Stimulated activated CD4-positive, alpha-beta T cell treated with anti-CD3 and anti-CD28 coated beads, Interleukin-15, amount 100 ng/mL, for 48 hours (primary cell): ENCODE measurements around the gene PDE11A.

Source experiments
- DNase-seq, 2 donors: peaks; one replicate each; pipeline ENCODE4 v3.0.0-alpha.2; 2020; ENCODE audit warnings: low read depth in 2 of 2

The PDE11A gene

DNA sequence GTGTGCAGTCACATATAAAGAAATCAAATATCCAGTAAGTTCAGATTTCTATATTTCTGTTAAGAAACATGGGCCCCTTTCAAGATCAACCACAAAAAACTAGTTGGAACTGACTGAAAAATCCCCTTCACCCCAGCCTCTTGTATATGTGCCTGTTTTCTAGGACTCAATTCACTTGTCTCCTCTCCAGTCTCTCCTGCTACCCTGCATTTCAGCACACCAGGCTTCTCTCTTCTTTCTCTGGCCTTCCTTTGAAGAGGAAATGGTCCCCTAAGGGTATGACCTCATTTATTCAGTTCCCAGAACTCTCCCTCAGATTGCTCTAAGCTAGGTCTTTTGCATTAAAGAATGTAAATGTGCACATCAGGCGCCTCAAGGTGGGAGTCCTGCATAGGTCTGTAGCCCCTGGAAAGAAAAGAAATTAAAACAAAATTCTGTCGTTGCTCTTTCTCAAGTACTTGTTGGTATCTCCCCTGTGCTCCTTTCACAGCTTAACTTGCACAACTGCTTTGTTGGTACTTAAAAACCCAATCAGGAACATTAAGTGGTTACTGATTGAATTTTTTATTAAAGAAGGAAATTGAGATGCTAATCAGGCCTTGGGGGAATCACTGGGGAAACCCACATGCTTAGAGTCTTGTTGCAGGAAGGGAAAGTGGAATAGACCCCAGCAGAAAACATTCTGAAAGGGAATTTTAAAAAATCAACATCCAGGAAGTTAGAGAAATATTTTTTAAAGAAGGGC is 401.6 kb downstream of the PDE11A start:
- DNase-seq: no peak

DNA sequence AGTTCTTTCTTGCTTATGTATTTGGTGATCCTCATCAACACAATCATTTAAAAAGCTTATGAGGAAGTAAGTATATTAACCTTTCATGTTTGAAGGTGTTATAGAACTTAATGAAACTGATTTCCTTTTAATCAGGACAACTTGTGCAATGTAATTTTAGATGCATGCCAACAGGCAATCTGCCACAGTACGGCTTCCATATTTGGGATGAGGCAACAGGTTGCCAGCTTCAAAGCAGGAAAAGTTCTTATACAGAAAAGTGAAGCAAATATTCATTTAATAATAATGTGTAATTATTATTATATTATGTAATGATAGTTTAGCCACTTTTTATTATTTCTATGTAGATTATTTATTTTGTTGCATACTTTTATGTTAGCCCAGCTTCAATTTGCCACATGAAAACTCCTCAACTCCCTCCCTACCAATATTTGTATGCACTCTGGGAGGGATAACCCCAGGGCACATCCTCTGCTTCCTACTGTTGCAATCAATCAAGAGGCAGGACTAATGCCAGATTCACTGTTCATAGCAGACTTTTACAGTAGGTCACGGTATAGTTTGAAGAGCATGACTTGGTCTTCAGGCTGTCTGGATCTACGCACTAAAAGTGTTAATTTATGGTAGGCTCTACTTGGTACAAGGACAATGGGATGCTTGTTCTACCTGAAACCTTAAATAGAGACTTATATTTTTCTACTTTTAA is 402.8 kb downstream of the PDE11A start:
- no peak for DNase-seq

DNA sequence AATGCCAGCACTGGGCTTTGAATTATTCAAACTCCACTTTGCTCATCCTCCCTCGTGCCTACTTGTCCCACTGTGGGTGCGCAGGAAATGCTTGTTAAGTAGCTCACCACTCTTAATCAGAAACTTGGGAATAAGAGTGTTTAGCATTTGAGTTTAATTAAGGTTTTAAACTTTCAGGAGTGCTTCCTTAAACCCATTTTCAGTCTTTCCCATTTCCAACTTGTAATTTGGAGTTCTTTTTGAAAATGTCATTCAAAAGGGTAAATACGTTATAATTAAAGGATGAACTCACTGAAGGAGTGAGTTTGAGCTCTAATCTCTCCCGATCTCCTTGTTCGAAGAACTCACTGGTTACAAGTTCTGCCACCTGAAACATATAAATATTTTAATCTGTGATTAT is 403.4 kb downstream of the PDE11A start:
- no peak for DNase-seq

DNA sequence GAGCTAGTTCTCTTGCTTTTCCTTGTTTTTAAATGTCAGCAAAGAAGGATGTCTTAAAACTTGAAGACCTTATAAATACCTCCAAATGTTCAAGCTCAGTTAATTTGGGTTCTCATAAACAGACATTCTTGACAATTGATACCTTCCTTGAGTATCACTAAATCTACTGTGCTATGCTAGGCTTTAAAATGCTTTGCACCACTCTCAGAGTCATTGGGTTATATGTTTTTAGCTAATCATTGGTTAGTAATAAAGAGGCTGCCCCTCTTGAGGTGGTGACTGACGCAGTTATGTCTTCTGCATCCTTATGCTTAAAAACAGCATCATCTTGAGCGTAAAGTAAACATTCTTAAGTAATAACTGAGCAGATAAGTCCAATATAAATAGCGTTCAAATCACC is 404.0 kb downstream of the PDE11A start:
- no peak for DNase-seq

DNA sequence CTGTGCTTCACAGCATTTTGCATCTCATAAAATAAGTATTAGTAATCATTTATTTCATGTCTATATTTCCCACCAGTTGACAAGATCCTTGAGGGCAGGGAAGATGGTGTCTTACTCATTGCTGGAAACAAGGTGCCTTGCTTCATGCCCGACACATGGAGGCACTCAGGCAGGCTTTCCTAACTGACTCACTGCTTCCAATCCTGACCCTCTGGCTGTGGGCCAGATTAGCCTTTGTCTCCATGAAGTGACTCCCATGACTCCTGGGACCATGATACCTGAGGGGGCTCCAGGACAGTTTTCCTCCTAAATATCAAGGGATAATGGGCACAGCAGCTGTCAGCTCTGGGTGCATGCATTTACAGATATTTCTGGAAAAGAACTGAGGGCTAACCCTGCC is 405.0 kb downstream of the PDE11A start:
- DNase-seq: no peak

DNA sequence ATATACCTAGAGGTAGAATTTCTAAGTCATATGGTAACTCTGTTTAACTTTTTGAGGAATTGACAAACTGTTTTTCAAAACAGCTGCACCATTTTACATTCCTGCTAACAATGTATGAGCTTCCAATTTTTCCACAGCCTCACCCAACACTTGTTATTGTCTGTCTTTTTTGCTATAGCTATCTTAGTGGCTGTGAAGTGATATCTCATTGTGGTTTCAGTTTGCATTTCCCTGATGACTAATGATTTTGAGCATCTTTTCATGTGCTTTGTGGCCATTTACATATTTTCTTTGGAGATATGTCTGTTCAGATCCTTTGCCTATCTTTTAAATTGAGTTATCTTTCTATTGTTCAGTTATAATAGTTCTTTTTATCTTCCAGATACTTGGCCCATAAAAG is 406.2 kb downstream of the PDE11A start:
- no peak for DNase-seq

DNA sequence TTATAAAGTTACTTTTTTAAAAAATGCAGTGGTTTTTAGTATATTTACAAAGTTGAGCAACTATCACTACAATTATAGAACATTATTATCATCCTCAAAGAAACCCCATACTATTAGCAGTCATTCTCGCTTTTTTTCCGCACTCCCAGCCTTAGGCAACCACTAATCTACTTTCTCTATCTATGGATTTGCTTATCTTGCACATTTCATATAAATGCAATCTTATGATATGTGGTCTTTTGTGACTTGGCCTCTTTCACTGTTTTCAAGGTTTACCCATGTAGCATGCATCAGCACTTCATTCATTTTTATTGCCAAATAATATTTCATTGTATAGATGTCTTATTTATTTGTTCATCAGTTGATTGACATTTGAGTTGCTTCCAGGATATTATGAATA is 406.6 kb downstream of the PDE11A start:
- DNase-seq: no peak

DNA sequence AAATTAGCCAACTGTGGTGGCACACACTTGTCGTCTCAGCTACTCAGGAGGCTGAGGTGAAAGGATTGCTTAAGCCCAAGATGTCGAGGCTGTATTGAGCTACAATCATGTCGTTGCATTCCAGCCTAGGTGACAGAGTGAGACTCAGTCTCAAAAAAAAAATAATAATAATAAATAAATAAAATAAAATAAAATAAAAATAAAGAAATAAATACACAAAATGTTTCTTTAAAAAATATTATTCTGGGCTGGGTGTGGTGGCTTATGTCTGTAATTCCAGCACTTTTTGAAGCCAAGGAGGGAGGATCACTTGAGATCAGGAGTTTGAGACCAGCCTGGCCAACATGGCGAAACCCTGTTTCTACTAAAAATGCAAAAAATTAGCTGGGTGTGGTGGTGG is 407.2 kb downstream of the PDE11A start:
- no peak for DNase-seq

DNA sequence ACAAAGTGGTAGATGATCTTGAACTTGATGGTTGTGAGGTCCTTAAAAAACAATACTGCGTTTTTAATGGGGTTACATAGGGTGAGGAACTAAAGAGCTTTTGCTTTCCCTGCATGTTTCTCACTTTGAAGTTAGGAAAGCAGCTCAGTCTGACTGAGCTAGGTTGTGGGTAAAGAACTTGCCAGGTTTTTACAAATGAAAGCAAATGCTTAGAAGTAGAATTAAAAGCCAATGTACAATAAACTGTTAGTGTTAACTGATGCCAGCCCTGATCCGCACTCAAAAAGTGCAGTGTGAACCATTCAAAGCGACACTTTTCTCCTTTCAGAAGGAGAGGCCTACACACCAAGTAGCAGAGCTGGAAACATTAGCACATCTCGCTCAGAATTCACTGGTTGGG is 409.7 kb downstream of the PDE11A start:
- no peak for DNase-seq

DNA sequence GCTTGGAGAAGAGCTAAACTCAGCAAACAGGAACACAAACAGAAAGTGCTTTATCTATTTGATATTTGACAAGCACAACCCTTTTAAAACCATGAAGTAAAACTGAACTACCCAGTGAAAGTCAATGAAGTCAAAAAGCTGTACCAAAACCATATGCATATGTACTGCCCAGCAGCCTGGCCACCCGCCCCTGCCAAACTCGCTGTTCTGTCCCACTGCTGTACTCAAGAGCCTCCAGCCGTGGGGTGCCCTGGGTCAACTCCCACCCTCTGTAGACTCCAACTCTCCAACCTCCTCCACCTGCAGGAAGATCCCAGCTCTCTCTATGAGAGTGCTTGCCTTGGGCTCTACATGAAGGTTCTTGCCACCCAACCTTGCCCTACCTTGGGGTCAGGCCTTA is 411.8 kb downstream of the PDE11A start:
- no peak for DNase-seq

DNA sequence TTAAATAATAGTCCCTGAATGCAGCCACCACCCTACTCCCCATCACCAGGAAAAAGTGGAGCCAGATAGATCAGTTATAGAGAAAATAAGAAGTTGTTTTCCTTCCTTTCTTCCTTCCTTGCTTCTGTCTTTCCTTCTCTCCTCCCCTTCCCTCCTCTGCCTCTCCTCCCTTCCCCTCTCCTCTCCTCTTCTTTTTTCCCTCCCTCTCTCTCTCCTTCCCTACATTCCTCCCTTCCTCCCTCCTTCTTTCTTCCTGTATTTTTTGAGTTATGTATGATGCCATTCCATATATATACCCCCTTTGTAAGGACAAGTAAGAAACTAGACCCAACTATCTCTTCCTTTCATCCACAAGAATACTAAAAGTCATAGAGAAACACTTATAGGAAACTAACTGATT is 414.3 kb downstream of the PDE11A start:
- no peak for DNase-seq

DNA sequence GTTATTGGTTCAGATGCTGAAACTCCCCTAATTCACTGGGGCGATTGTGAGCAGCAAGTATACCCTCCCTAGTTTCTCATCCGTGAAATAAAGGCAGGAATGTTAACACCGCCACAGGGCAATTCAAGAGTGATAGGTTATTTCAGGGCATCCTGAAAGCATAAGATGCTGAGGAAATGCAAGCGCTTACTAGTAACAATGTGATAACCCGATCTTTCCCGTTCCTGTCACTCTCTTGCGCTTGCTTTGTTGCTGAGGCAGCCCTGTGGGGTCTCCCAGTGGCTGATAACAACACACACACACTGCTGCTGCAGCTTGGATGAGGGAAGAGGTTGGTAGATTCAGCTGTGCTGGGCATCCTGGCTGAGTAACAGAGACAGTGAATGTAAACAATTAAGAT is 420.7 kb downstream of the PDE11A start:
- DNase-seq: no peak

DNA sequence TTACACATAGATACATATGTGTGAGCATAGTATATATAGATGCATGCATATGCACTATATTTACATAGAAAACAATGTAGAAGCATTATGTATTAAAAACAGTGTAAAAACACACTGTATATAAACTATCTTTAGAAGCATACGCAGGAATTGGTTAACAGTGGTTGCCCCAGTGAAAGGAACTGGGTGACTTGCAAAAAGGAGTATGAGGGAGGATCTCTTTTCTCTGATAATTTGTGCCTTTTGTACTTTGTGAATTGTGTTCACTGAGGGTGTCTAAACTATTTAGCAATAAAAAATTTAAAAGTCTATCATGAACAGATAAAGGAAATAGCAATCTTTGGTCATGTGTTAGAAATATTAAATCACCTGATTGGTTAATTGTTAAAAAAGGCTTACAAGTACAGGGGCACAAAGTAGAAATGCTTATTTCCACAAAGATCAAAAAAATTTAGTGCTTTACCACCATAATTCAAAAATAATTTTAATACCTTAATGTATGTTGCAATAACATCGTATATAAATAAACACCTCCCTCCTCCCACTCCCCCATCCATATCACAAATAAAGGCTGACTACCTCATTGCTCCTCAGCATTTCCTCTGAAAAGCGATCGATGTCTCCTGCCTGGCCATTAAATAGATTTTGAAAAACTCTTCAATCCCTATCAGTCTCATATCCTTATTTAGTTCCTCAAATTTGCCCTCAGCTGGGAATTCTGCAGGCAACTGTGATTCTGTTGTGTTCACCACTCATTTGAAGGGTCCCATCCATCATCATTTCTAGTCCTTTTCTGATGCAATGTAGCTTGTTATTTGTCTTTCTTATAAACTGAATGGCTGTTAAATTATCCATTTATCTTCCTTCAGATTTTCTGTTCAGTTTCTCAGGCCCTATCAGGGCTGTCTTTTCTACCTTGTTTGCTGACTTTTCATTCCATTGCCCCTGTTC is 422.7 kb downstream of the PDE11A start:
- DNase-seq: no peak

DNA sequence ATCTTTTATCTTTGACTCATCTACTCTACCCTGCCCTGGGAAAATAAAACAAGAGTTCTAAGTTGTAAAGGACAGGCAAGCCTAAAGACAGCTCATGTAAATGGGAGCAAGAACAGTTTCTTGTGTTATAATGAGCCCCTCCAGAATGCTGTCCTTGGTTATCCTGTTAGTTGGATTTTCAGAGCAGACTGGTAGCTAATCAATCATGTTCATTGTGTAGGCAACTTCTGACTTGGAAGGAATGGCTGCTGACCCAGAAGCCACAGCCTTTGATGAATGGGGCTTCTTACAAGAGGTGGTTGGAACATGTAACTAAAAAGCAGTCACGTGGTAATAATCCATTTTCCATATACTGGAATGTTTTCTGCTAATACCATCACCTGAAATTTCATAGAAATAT is 425.8 kb downstream of the PDE11A start:
- no peak for DNase-seq

DNA sequence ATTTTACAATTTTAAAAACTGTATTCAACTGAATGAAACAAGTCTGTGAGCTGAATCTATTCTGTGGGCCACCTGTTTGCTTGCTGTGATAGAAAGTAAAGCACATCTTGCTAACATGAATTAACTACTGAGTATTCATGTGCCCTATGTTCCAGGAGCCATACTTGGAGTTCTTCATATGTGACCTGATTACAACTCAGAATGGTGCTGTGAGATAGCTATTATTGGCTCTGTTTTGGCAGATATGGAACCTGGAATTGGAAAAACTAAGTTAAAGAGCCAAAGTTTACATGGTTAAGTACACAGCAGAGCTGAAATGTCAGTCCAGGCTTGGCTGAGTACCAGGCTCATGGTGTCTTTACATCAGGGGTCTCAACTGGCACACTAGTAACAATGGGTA is 426.3 kb downstream of the PDE11A start:
- DNase-seq: no peak

DNA sequence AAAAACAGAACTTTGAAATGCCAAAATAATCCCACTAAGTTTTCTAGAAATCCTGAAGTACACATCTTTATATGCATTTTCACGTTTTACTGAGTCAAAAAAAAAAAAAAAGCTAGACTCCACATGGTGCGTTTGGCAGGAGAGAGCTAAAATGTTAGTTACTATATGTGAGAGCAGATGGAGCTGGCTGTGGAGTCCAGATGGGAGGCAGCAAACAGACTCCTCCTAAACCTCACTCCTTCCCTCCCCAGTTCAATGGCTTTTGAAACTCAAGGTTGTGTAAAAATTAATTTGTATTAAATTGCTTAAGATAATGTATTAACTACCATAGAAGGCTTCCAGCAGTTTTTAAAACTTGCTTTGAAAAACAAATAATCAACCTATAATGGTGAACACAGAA is 431.2 kb downstream of the PDE11A start:
- no peak for DNase-seq

DNA sequence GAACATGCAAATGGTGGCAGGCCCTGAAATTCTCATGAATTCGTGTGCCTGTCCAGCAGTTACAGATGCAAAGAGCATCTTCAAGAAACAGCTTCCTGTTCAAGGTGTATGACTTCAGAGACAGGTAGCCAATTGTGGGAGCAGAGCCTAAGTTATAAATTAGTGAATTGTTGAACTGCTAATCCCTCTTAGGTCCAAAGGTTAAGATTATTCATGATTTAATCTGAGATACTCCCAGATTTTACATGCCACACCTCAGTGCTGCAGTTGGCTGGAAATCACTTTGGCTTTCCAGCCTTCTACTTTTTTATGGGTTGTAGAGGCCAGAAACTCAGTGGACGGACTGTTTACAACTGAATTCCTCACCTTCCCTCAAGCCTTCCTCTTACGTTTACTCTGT is 432.2 kb downstream of the PDE11A start:
- DNase-seq: no peak

DNA sequence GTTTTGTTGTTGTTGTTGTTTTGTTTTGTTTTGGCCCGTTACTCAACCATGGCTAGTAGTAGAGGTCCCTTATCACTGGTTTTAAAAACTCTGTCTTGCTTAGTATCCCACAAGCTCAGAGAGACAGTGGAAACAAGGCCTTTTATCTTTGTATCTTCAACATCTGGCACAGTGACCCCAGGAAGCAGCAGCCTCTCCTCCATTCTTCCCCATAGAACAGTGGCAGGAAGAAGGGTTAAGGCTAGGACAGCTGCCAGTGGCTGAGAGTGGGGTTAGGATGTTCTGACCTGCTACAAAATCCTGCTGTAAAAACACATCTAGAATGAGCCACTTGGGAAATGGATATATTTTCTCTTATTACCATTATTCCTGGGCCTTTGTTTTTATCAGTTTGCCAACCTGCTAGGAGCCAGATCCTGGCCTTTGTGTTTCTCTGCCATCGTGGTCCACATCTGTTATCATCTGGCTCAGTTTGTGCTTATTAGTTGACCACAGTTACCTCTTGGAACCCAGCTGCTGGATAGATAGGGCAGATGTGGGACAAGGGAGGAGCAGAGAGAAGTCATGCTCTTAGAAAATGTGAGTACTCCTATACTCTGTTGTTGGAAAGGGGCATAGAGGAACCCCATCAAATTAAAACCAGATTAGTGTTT is 433.2 kb downstream of the PDE11A start:
- no peak for DNase-seq

DNA sequence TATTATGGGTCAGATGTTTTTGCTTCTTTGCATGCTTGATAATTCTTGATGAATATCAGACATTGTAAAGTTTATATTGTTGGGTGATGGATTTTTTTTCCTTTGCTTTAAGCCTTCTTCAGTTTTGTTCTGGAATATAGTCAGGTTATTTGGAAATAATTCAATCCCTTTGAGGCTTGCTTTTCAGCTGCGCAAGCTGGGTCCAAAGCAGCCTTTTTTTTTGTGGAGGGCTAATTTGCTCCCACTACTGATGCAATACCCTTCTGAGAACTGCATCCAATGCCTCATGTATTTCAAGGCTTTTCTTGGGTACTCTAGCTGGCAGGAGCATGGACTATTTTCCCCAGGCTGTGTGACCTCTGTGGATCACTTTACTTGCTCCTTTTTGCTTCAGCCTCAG is 434.1 kb downstream of the PDE11A start:
- no peak for DNase-seq

DNA sequence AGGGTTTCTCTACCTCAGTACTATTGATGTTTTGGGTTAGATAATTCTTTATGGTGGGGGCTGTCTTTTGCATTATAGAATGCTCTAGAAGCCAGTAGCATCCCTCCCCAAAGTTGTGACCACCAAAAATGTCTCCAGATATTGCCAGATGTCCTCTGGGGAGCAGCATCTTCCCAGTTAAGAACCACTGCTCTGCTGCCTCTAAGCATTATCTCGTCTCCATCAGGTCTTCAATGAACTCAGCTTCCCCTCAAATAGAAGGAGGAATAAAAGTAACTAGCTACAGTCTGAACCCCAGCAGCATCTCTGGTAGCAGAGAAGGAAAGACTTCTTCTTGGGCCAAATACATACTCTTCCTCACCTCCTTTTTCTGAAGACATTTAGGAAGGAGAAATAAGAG is 435.9 kb downstream of the PDE11A start:
- no peak for DNase-seq

DNA sequence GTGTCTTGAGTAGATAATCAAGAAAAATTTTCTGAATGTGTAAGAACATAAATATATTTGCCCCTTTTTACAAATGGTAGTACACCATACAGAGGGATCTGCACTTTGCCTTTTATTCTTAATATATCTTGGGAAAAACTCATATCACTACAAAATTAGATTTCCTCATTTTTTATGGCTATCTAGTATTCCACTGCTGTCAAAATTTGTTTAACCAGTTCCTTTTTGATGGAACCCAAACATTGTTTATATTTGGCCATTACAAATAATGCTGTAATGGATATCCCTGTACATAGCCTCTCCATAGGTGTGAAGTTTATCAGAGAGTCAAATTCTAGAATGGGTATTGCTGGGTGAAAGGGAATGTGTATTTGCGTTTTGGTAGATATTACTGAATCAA is 436.9 kb downstream of the PDE11A start:
- no peak for DNase-seq

DNA sequence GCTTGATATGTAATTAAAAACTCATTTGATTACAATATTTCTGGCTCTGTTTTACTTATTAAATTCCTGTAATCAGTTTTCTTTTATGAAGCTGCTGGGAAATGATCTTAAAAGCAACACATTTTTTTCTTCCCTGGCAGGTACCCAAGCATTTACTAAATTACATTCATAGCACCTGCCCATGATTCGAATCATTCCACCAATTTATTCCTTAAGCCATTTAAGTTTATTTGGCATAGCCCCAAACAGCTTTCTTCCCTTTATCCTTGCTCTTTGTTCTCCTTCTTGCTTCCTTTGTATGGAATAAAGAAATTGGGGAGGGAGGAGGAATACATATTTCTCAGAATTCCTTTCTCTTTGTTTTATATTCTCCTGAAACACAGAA is 438.7 kb downstream of the PDE11A start:
- DNase-seq: no peak
